ENCODE measurements around the gene CYP27B1.

DNA sequence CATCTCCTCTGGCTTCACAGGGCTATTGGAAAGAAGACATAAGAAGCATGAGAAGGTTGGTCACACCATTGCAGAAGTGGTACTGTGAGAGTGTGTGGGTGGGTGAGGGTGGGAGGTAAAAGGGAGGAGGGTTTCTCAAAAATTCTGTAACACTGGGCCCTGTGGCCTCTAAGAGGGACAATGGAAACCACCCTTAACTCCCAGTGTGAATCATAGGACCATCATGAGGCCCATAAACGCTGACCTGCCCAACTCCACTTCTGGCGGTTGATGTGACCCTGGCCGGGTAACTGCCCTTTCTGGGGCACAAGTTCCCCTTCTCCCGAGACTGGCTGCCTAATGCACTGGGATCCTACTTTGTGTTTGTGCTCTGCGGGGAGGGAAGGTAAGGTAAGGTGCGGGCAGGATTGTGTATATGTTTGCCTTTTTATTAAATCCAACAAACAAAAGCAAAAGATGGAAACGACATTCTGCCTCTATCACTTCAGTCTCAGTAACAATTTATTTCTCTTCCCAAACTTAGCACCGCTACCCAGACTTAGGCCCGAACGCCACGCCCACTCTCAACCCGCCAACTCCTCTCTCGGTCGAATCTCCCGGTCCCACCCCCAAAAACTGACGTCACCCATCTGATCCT lies 4.5 kb upstream of the CYP27B1 start:
- TF ChIP-seq, protein P1, sequence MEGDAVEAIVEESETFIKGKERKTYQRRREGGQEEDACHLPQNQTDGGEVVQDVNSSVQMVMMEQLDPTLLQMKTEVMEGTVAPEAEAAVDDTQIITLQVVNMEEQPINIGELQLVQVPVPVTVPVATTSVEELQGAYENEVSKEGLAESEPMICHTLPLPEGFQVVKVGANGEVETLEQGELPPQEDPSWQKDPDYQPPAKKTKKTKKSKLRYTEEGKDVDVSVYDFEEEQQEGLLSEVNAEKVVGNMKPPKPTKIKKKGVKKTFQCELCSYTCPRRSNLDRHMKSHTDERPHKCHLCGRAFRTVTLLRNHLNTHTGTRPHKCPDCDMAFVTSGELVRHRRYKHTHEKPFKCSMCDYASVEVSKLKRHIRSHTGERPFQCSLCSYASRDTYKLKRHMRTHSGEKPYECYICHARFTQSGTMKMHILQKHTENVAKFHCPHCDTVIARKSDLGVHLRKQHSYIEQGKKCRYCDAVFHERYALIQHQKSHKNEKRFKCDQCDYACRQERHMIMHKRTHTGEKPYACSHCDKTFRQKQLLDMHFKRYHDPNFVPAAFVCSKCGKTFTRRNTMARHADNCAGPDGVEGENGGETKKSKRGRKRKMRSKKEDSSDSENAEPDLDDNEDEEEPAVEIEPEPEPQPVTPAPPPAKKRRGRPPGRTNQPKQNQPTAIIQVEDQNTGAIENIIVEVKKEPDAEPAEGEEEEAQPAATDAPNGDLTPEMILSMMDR (IDR thresholded peaks at IDR 0.05 in 2 of 3, conservative IDR thresholded peaks at IDR 0.05 in 1 of 3; ENCODE audit: control insufficient read depth in 2 of 3, extremely low read depth in 1 of 3, insufficient read depth in 1 of 3, low read depth in 3 of 3, low read length in 3 of 3) = no peak
- TF ChIP-seq, protein P2, sequence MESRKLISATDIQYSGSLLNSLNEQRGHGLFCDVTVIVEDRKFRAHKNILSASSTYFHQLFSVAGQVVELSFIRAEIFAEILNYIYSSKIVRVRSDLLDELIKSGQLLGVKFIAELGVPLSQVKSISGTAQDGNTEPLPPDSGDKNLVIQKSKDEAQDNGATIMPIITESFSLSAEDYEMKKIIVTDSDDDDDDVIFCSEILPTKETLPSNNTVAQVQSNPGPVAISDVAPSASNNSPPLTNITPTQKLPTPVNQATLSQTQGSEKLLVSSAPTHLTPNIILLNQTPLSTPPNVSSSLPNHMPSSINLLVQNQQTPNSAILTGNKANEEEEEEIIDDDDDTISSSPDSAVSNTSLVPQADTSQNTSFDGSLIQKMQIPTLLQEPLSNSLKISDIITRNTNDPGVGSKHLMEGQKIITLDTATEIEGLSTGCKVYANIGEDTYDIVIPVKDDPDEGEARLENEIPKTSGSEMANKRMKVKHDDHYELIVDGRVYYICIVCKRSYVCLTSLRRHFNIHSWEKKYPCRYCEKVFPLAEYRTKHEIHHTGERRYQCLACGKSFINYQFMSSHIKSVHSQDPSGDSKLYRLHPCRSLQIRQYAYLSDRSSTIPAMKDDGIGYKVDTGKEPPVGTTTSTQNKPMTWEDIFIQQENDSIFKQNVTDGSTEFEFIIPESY (IDR thresholded peaks at IDR 0.05) = no peak
- TF ChIP-seq EZH2 (IDR thresholded peaks at IDR 0.05; ENCODE audit: borderline replicate concordance, control insufficient read depth, low read depth, low read length) (no peak), POLR2AphosphoS2 (IDR thresholded peaks at IDR 0.05; ENCODE audit: low read depth, low read length) (no peak), RCOR1 (conservative IDR thresholded peaks at IDR 0.05; ENCODE audit: low read depth, low read length) (no peak), RAD21 (IDR thresholded peaks at IDR 0.05; ENCODE audit: insufficient read depth, low read depth, low read length) (no peak), FOXK2 (IDR thresholded peaks at IDR 0.05) (no peak), SIN3A (IDR thresholded peaks at IDR 0.05; ENCODE audit: low read depth, low read length) (no peak)
- TF ChIP-seq, protein P3, sequence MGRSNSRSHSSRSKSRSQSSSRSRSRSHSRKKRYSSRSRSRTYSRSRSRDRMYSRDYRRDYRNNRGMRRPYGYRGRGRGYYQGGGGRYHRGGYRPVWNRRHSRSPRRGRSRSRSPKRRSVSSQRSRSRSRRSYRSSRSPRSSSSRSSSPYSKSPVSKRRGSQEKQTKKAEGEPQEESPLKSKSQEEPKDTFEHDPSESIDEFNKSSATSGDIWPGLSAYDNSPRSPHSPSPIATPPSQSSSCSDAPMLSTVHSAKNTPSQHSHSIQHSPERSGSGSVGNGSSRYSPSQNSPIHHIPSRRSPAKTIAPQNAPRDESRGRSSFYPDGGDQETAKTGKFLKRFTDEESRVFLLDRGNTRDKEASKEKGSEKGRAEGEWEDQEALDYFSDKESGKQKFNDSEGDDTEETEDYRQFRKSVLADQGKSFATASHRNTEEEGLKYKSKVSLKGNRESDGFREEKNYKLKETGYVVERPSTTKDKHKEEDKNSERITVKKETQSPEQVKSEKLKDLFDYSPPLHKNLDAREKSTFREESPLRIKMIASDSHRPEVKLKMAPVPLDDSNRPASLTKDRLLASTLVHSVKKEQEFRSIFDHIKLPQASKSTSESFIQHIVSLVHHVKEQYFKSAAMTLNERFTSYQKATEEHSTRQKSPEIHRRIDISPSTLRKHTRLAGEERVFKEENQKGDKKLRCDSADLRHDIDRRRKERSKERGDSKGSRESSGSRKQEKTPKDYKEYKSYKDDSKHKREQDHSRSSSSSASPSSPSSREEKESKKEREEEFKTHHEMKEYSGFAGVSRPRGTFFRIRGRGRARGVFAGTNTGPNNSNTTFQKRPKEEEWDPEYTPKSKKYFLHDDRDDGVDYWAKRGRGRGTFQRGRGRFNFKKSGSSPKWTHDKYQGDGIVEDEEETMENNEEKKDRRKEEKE (IDR thresholded peaks at IDR 0.05) = no peak

All from GM12878 (cell line).